CMK (cell line): ENCODE data around the gene SLC12A4.
"Not testable (repeated sequence)": the region's sequence is repeated elsewhere in the genome, so short reads cannot be mapped to it uniquely, and the experiment has no call there.

Experiments
- DNase-seq: peaks from one replicate; pipeline ENCODE4 v3.0.0-alpha.2; 2010; ENCODE audit warnings: low read depth

The SLC12A4 gene

GRCh38 chr16:67968400-67969253 is at the start of gene SLC12A4:
Gene SLC12A4, minus strand, starts transcription at chr16:67968637. Its CDS starts 84 bp downstream, at chr16:67968553.
- DNase-seq = peak; percentile 66

- no peak for DNase-seq
Measured at GRCh38 chr16:68015681-68016080, 47.2 kb upstream of the SLC12A4 start, which contains the start of gene DPEP2NB. Gene DPEP2NB, minus strand, starts transcription at chr16:68015911. Its CDS starts 141 bp downstream, at chr16:68015770.

GRCh38 chr16:68013440-68013839 is 45.0 kb upstream of the SLC12A4 start:
- no peak for DNase-seq

GRCh38 chr16:68009872-68010271 is 41.4 kb upstream of the SLC12A4 start:
- DNase-seq = not testable (repeated sequence)

- no peak for DNase-seq
Measured at GRCh38 chr16:68009157-68009735, 40.8 kb upstream of the SLC12A4 start.

- no peak for DNase-seq
Measured at GRCh38 chr16:68005786-68006286, 37.4 kb upstream of the SLC12A4 start.

- DNase-seq = no peak
Measured at GRCh38 chr16:68005211-68005610, 36.8 kb upstream of the SLC12A4 start.

- no peak for DNase-seq
Measured at GRCh38 chr16:68003031-68003430, 34.6 kb upstream of the SLC12A4 start.

DNA sequence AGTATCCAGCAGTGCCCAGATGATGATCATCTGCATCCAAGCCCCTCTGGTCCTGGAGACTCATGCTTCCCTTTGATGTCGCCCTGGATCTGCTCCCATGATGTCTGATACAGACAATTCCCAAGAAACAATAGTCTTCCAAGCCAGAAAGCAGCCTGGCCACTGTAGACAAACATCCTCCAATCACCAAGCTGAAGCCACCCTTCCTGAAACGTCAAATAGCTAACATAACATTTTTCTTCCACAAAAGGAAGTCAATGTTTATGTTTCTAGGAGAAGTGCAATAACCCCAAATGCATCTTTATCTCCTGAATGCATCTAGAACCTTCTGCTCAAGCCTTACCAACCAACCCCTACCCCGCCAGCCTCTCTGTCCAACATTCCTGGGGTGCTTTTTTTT is 32.0 kb upstream of the SLC12A4 start:
- no peak for DNase-seq

GRCh38 chr16:67999985-68000384 is 31.5 kb upstream of the SLC12A4 start:
- no peak for DNase-seq

DNA sequence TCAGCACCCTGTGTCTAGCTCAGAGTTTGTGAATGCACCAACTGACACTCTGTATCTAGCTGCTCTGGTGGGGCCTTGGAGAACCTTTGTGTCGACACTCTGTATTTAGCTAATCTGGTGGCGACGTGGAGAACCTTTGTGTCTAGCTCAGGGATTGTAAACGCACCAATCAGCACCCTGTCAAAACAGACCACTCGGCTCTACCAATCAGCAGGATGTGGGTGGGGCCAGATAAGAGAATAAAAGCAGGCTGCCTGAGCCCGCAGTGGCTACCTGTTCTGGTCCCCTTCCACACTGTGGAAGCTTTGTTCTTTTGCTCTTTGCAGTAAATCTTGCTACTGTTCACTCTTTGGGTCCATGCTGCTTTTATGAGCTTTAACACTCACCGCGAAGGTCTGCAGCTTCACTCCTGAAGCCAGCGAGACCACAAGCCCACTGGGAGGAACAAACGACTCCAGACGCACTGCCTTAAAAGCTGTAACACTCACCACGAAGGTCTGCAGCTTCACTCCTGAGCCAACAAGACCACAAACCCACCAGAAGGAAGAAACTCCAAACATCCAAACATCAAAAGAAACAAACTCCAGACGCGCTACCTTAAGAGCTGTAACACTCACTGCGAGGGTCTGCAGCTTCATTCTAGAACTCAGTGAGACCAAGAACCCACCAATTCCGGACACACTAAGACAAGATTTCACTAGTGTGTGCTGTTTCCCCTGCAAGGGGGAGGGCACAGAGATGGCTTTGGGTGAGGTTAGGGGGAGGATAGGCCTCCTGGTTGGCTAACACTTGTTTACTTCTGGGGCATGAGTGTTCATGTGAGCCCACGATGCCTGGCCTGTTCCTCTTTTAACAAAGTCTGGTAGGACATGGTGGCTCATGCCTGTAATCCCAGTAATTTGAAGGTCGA is 30.6 kb upstream of the SLC12A4 start, which contains the start of gene DPEP2:
TSS of gene DPEP2 (minus strand) at position 706 of the 910 bp plus-strand sequence. CDS start 6,272 bp downstream, outside the sequence.
- DNase-seq = not testable (repeated sequence)

DNA sequence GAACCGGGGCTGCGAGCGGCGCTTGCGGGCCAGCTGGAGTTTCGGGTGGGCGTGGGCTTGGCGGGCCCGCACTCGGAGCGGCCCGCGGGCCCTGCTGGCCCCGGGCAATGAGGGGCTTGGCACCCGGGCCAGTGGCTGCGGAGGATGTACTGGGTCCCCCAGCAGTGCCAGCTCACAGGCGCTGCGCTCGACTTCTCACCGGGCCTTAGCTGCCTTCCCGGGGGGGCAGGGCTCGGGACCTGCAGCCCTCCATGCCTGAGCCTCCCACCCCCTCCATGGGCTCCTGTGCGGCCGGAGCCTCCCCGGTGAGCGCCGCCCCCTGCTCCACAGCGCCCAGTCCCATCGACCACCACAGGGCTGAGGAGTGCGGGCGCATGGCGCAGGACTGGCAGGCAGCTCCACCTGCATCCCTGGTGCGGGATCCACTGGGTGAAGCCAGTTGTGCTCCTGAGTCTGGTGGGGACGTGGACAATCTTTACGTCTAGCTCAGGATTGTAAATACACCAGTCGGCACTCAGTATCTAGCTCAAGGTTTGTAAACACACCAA is 29.9 kb upstream of the SLC12A4 start:
- not testable (repeated sequence) for DNase-seq

- no peak for DNase-seq
Measured at GRCh38 chr16:67996666-67997065, 28.2 kb upstream of the SLC12A4 start.

DNA sequence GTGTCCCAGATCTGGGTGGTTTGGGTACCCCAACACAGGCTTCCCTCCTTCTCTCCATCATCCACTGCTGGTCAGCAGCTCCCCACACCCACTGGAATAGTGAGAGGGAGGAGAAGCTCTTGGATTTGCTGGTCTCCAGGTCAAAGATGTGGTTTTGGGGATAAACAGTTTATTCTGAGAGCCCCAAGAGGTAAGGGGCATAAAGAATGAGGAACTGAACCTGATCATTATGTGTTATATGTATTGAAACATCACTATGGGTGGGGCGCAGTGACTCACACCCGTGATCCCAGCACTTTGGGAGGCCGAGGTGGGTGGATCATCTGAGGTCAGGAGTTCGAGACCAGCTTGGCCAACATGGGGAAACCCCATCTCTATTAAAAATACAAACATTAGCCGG is 27.0 kb upstream of the SLC12A4 start:
- DNase-seq = no peak

DNA sequence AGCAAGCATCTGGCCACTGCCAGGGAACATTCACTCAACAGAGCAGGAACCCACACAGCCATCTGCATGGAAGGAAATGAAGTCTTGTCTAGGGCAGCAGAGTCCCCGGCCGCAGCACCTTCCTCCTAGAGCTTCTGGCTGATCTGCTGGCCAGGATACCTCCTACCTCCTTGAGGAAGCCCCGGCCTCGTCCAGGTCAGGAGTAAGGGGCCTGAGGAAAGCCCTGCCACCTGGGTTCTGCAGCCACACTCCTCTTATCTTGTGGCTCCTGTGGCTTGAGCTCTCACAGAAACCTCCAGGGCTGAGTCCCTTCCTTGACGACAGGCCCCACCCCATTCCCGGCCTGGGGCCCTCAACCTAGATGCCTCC is 25.6 kb upstream of the SLC12A4 start:
- DNase-seq = peak; percentile 85

DNA sequence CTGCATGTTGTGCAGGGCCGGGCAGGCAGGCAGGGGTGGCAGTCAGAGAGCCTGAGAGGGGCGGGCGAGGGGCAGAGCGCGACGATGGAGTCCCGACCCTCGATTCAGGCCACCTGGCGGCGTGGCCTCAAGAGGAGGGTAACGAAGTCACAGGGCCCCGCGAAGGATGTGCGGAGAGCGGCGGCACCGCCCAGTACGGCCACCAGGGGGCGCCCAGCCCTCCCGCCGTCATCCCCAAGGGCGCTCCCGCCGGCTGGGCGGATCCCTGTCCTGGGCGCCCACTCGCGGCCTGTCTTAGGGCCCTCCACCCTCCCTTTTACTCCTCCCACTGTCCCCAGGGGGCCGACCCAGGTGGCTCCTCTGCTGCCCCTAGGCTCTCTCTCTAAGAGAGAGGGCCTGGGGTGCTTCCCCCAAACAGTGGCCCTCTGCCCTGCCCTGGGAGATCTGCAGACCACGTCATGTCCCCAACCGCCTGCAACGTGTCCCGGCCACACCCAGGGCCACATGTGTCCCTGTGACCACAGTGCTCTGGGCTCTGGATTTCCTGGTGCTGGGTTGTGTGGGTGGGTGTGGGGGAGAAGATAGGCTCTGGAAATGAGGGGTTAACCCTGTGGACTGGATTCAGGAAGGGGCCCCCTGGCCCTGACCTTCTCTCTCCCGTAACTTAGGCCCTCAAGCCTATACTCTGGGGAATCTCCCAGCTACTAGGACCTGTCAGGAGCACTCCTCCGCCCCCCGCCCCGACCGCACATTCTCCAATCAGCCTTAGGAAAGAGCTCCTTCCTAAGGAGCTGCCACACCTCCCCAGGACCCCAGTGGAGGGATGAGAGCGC is 25.0 kb upstream of the SLC12A4 start:
- peak; percentile 87 for DNase-seq

DNA sequence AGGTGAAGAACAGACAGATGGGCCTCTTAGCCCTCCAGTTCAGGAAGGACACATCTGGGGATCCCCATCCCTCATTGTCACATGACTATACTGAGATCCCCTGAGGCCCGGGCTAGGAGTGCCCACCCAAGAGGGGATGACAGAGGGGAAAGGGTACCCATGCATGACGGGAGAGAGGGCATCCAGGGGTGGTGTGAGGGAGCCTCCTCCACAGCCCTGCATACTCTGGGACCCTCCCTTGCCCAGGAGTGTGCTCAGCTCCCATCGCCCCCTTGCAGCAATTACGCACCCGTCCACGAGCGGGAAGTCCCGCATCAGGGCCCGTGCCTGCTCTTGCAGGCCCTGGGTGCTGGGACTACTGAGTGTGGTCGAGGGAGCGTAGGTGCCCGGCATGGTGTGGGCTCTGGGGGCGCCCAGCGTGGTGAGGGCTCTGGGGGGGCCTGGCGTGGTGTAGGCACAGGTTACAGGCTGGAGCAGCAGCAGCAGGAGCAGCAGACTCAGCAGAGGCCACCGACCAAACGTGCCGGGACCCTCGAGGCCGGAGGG is 24.3 kb upstream of the SLC12A4 start:
- no peak for DNase-seq

GRCh38 chr16:67990018-67990386 is 21.6 kb upstream of the SLC12A4 start:
- no peak for DNase-seq

DNA sequence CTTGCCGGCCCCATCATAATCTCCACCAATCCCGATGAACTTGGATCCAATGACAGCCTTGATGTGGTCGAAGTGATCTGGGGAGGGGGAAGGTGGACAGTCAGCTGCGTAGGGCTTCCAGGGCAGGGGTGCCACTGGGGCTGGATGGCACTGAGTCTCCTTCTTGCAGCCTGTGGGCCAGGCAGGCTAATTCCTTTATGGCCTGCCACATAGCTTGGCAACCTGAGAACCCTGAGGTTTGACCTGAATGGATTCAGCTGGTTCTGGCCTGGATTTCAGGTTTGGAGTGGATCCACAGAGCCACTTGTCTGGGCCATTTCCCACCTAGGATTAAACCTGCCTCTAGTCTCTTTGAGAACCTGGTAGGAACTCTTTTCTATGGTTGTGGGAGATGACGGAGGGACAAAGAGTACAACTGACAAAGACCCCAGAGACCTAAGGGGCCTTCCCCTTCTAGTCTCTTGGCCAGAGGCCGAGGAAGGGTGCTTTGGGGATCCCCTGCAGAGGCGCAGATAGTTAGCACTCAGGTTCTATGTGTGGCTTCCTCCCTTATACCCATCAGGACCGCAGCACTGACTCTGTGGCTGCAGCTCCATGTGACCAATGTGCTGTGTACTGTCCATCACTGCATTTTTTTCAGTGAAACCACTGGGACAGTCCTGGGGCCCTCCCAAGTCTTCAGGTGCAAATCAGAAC is 21.0 kb upstream of the SLC12A4 start:
- DNase-seq = no peak

- DNase-seq = no peak
Measured at GRCh38 chr16:67988675-67989074, 20.2 kb upstream of the SLC12A4 start.
